ENCODE data around the gene PANK4. TPM values are rescaled to one million over a fixed set of nuclear protein-coding genes. Genes with fewer than 3 reads are reported as not detected.

The PANK4 gene
- total RNA-seq, 1 donor from 2014 or later: 26.3 TPM

GRCh38 chr1:2479186-2479585 lies 47.2 kb downstream of the PANK4 start:
- Mint-ChIP-seq H3K9me3 (ENCODE audit: unreplicated experiment) (no peaks in the 10 kb centered on the region), H3K27me3 (ENCODE audit: low read depth, unreplicated experiment) (peaks cover 6% of the 10 kb centered on the region), H3K4me1 (ENCODE audit: low read depth, unreplicated experiment) (no peaks in the 10 kb centered on the region), H3K36me3 (ENCODE audit: low read depth, unreplicated experiment) (no peaks in the 10 kb centered on the region), H3K4me3 (ENCODE audit: unreplicated experiment) (no peak overlapping the region), H3K27ac (ENCODE audit: unreplicated experiment) (no peak overlapping the region)
- Histone ChIP-seq H3K36me3 (ENCODE audit: insufficient read depth, low read length) (no peaks in the 10 kb centered on the region), H3K79me2 (ENCODE audit: insufficient read depth, low read length) (no peaks in the 10 kb centered on the region), H3K9me3 (ENCODE audit: insufficient read depth, low read depth, low read length) (no peaks in the 10 kb centered on the region), H3K27me3 (ENCODE audit: insufficient read depth, low read length) (no peaks in the 10 kb centered on the region), H2AFZ (ENCODE audit: low read depth, low read length) (no peak overlapping the region), H3K4me2 (ENCODE audit: low read length) (no peak overlapping the region), H3K4me3 (ENCODE audit: insufficient read depth, low read depth, low read length) (no peak overlapping the region), H3K9ac (ENCODE audit: low read length) (no peak overlapping the region), H3K27ac (ENCODE audit: low read depth, low read length) (no peak overlapping the region), H4K20me1 (ENCODE audit: insufficient read depth, low read length) (no peaks in the 10 kb centered on the region), H3K4me1 (ENCODE audit: insufficient read depth, low read length) (no peaks in the 10 kb centered on the region)
- no peak for TF ChIP-seq EZH2 (IDR thresholded peaks at IDR 0.05; ENCODE audit: insufficient read depth, low read length)
- no peak for TF ChIP-seq CTCF (IDR thresholded peaks at IDR 0.05; ENCODE audit: insufficient read depth, low read depth, low read length)
- no peak for DNase-seq (ENCODE audit: low read depth)
- FAIRE-seq: no peak

DNA sequence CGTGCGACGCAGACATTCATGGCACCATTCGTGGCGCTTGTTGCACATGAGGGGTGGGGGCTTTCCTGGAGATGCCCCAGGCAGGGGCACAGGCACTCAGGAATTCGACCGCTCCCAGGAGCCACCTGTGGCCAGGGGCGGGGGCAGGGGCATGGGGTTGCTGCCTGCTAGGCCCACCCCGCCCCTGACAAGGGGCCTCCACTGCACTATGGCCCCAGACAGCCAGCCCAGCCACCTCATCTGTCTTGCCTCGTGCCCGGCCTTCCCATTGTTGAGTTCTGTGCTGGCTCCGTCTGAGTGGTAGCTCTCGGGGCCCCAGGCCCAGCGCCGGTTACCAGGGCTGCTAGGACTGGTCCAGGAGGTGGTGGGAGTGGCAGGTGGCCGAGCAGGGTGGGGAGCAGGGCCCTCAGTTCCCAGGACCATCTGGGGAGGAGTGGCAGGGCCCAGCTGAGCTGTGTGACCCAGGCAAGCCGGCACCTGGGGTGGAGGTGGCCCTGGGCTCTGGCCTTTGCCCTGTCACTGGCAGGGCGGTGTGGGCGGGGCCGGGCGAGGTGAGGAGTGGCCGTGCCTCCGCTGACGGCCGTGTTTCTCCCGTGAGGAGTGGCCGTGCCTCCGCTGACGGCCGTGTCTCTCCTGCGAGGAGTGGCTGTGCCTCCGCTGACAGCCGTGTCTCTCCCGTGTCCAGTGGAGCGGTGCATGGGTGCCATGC lies 48.5 kb downstream of the PANK4 start:
- H3K4me2 ChIP-seq (ENCODE audit: low read length): no peak overlapping the region
- no peaks in the 10 kb centered on the region for H3K9me3 ChIP-seq (ENCODE audit: insufficient read depth, low read depth, low read length)
- Mint-ChIP-seq H3K4me3 (ENCODE audit: unreplicated experiment) (no peak overlapping the region), H3K27ac (ENCODE audit: unreplicated experiment) (no peak overlapping the region), H3K36me3 (ENCODE audit: low read depth, unreplicated experiment) (no peaks in the 10 kb centered on the region), H3K4me1 (ENCODE audit: low read depth, unreplicated experiment) (no peaks in the 10 kb centered on the region), H3K27me3 (ENCODE audit: low read depth, unreplicated experiment) (peaks cover 3% of the 10 kb centered on the region), H3K9me3 (ENCODE audit: unreplicated experiment) (no peaks in the 10 kb centered on the region)
- no peak overlapping the region for H2AFZ ChIP-seq (ENCODE audit: low read depth, low read length)
- no peak for TF ChIP-seq CTCF (IDR thresholded peaks at IDR 0.05; ENCODE audit: insufficient read depth, low read depth, low read length)
- no peak for TF ChIP-seq EZH2 (IDR thresholded peaks at IDR 0.05; ENCODE audit: insufficient read depth, low read length)
- H3K79me2 ChIP-seq (ENCODE audit: insufficient read depth, low read length): no peaks in the 10 kb centered on the region
- no peak overlapping the region for H3K27ac ChIP-seq (ENCODE audit: low read depth, low read length)
- H4K20me1 ChIP-seq (ENCODE audit: insufficient read depth, low read length): no peaks in the 10 kb centered on the region
- H3K4me1 ChIP-seq (ENCODE audit: insufficient read depth, low read length): no peaks in the 10 kb centered on the region
- no peaks in the 10 kb centered on the region for H3K27me3 ChIP-seq (ENCODE audit: insufficient read depth, low read length)
- H3K4me3 ChIP-seq (ENCODE audit: insufficient read depth, low read depth, low read length): no peak overlapping the region
- FAIRE-seq: no peak
- DNase-seq (ENCODE audit: low read depth): no peak
- no peaks in the 10 kb centered on the region for H3K36me3 ChIP-seq (ENCODE audit: insufficient read depth, low read length)
- H3K9ac ChIP-seq (ENCODE audit: low read length): no peak overlapping the region

GRCh38 chr1:2477309-2477708 lies 49.1 kb downstream of the PANK4 start:
- DNase-seq (ENCODE audit: low read depth) (no peak), FAIRE-seq (no peak)
- H3K9ac ChIP-seq (ENCODE audit: low read length): no peak overlapping the region
- H3K79me2 ChIP-seq (ENCODE audit: insufficient read depth, low read length): no peaks in the 10 kb centered on the region
- no peaks in the 10 kb centered on the region for H3K4me1 Mint-ChIP-seq (ENCODE audit: low read depth, unreplicated experiment)
- H3K9me3 Mint-ChIP-seq (ENCODE audit: unreplicated experiment): no peaks in the 10 kb centered on the region
- no peaks in the 10 kb centered on the region for H3K36me3 ChIP-seq (ENCODE audit: insufficient read depth, low read length)
- no peaks in the 10 kb centered on the region for H3K9me3 ChIP-seq (ENCODE audit: insufficient read depth, low read depth, low read length)
- no peaks in the 10 kb centered on the region for H4K20me1 ChIP-seq (ENCODE audit: insufficient read depth, low read length)
- no peak overlapping the region for H3K27ac ChIP-seq (ENCODE audit: low read depth, low read length)
- TF ChIP-seq EZH2 (IDR thresholded peaks at IDR 0.05; ENCODE audit: insufficient read depth, low read length): no peak
- TF ChIP-seq CTCF (IDR thresholded peaks at IDR 0.05; ENCODE audit: insufficient read depth, low read depth, low read length): no peak
- no peaks in the 10 kb centered on the region for H3K36me3 Mint-ChIP-seq (ENCODE audit: low read depth, unreplicated experiment)
- H3K4me2 ChIP-seq (ENCODE audit: low read length): no peak overlapping the region
- no peak overlapping the region for H3K4me3 Mint-ChIP-seq (ENCODE audit: unreplicated experiment)
- no peak overlapping the region for H3K4me3 ChIP-seq (ENCODE audit: insufficient read depth, low read depth, low read length)
- peaks cover 3% of the 10 kb centered on the region for H3K27me3 Mint-ChIP-seq (ENCODE audit: low read depth, unreplicated experiment)
- no peak overlapping the region for H3K27ac Mint-ChIP-seq (ENCODE audit: unreplicated experiment)
- H2AFZ ChIP-seq (ENCODE audit: low read depth, low read length): no peak overlapping the region
- H3K4me1 ChIP-seq (ENCODE audit: insufficient read depth, low read length): no peaks in the 10 kb centered on the region
- H3K27me3 ChIP-seq (ENCODE audit: insufficient read depth, low read length): no peaks in the 10 kb centered on the region
